Upper lobe of left lung (tissue), 6 donors: ENCODE results near the gene SMARCB1. TPM values are rescaled to one million over a fixed set of nuclear protein-coding genes. Genes with fewer than 3 reads are reported as not detected.

Experiments
- ATAC-seq, 2 donors: fragments of 200-7000 bp; cut with Tn5 transposase; one replicate each; pipeline ENCODE4 v1.9.1; 2022; ENCODE audit warnings: mild to moderate bottlenecking in 2 of 2, moderate library complexity in 2 of 2; ENCODE audit not compliant: low FRiP score in 2 of 2
- DNase-seq, 2 donors: peaks; one replicate each; pipeline ENCODE4 v3.0.0-alpha.2; 2019 to 2020
- H3K27ac ChIP-seq, 4 donors: fragments of 200-600 bp; sonication (generic); one replicate each; pipeline ENCODE4 v1.5.1; 2016 to 2019
- H3K27me3 ChIP-seq, 4 donors: fragments of 200-600 bp; sonication (generic); one replicate each; pipeline ENCODE4 v1.5.1; 2017 to 2019
- H3K36me3 ChIP-seq, 4 donors: fragments of 200-600 bp; sonication (generic); one replicate each; pipeline ENCODE4 v1.5.1; 2016 to 2019
- H3K4me1 ChIP-seq, 4 donors: fragments of 200-600 bp; sonication (generic); one replicate each; pipeline ENCODE4 v1.5.1; 2018 to 2019
- H3K4me3 ChIP-seq, 4 donors: fragments of 200-600 bp; sonication (generic); one replicate each; pipeline ENCODE4 v1.5.1; 2017 to 2019; ENCODE audit warnings: mild to moderate bottlenecking in 2 of 4, moderate library complexity in 1 of 4
- H3K9me3 ChIP-seq, 4 donors: fragments of 200-600 bp; sonication (generic); one replicate each; pipeline ENCODE4 v1.5.1; 2018 to 2019
- CTCF ChIP-seq, 6 experiments: fragments of 450-650 bp in 4 of 6; fragments of 200-600 bp in 2 of 6; sonication (generic) in 2 of 6; IDR thresholded peaks; one replicate each; pipeline ENCODE4 v1.5.1; 2016 to 2019; ENCODE audit warnings: antibody characterized with exemption in 6 of 6
- EP300 ChIP-seq, 4 donors: sonication (generic); formaldehyde crosslinking; IDR thresholded peaks; one replicate each; pipeline ENCODE4 v1.5.1; 2017; ENCODE audit warnings: antibody characterized with exemption in 4 of 4, control low read depth in 2 of 4
- POLR2A ChIP-seq, 4 donors: fragments of 450-650 bp; IDR thresholded peaks; one replicate each; pipeline ENCODE4 v1.5.1; 2016 to 2017; ENCODE audit warnings: antibody characterized with exemption in 4 of 4, mild to moderate bottlenecking in 2 of 4
- POLR2AphosphoS5 ChIP-seq, 2 donors: sonication (generic); formaldehyde crosslinking; IDR thresholded peaks; one replicate each; pipeline ENCODE4 v1.5.1; 2017; ENCODE audit warnings: antibody characterized with exemption in 2 of 2
- WGBS, 2 donors: methylation state at CpG; one replicate each; pipeline ENCODE4 v1.1.5; 2017 to 2018; 5-methylcytosine and 5-hydroxymethylcytosine counted together
- total RNA-seq, 6 donors: library from RNA; depleted of rRNA in 4 of 6; stranded (reverse); fragments of >200 nt in 4 of 6; gene quantifications; one replicate each; pipeline versions ENCODE4 v1.1.0 to v1.2.1, GENCODE V29; 2016 to 2021
- donor health status: DM: no; HTN: no; CAD: no; lungs with moderate emphysema.
- donor health status: DM: no; HTN: yes; CAD: no; lungs with severe emphysema.

SMARCB1 gene
- total RNA-seq, 6 donors from 2014 or later: 42.8 to 72.8 (median 57.1) TPM

- 61 to 79% methylated on average over 5 to 6 of the region's 6 CpGs for WGBS, 2 donors
- ATAC-seq: no peak
- Histone ChIP-seq H3K9me3 (no peaks in the 10 kb centered on the region), H3K27me3 (no peaks in the 10 kb centered on the region), H3K4me1 (peaks cover 31 to 54% (median 37%) of the 10 kb centered on the region in 4 donors), H3K4me3 (no peak overlapping the region), H3K36me3 (no peaks in the 10 kb centered on the region), H3K27ac (no peak overlapping the region)
- DNase-seq: no peak
- no peak for TF ChIP-seq CTCF (IDR thresholded peaks at IDR 0.05)
- no peak for TF ChIP-seq POLR2A (IDR thresholded peaks at IDR 0.05)
- TF ChIP-seq EP300 (IDR thresholded peaks at IDR 0.05): no peak
- no peak for TF ChIP-seq POLR2AphosphoS5 (IDR thresholded peaks at IDR 0.05)
These were observed 17.3 kb upstream of the SMARCB1 start for GRCh38 chr22:23769321-23769965.

DNA sequence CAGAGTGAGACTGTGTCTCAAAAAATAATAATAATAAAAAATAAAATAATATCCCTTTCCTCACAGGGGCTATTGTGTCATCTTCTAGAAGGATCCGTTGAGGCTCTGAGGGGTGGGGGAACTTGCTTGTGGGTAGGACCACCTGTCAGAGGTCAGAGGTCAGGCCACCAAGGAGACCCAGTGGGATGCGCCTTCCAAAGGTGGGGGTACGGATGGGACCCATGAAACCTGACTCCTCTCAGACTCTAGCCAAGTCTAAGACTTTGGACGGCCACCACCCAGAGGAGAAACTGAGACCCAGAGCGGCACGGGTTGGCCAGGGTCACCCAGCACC lies 14.5 kb upstream of the SMARCB1 start:
- Histone ChIP-seq H3K9me3 (no peaks in the 10 kb centered on the region), H3K4me3 (peak overlapping the region in 3 of 4 donors; percentile 48 to 55 (median 55)), H3K27me3 (no peaks in the 10 kb centered on the region), H3K4me1 (peaks cover 24 to 47% (median 34%) of the 10 kb centered on the region in 4 donors), H3K36me3 (no peaks in the 10 kb centered on the region), H3K27ac (no peak overlapping the region)
- DNase-seq: no peak
- 17 to 27% methylated on average over 3 to 5 of the region's 6 CpGs for WGBS, 2 donors
- no peak for ATAC-seq
- TF ChIP-seq EP300 (IDR thresholded peaks at IDR 0.05) (no peak), CTCF (IDR thresholded peaks at IDR 0.05) (no peak), POLR2AphosphoS5 (IDR thresholded peaks at IDR 0.05) (no peak), POLR2A (IDR thresholded peaks at IDR 0.05) (no peak)

- no peaks in the 10 kb centered on the region for H3K36me3 ChIP-seq
- TF ChIP-seq POLR2A (IDR thresholded peaks at IDR 0.05) (no peak), CTCF (IDR thresholded peaks at IDR 0.05) (no peak), POLR2AphosphoS5 (IDR thresholded peaks at IDR 0.05) (no peak), EP300 (IDR thresholded peaks at IDR 0.05) (no peak)
- H3K4me1 ChIP-seq: peaks cover 23 to 43% (median 32%) of the 10 kb centered on the region in 4 donors
- no peaks in the 10 kb centered on the region for H3K9me3 ChIP-seq
- ATAC-seq (peak in 1 of 2 donors; percentile 67), DNase-seq (peak; percentile 54 to 92)
- no peaks in the 10 kb centered on the region for H3K27me3 ChIP-seq
- H3K27ac ChIP-seq: peak within 1 kb of the TSS in 1 of 4 donors; percentile 20
- 7 to 23% methylated on average over 15 to 42 of the region's 79 CpGs for WGBS, 2 donors
- peak within 1 kb of the TSS in 3 of 4 donors; percentile 48 to 55 (median 55) for H3K4me3 ChIP-seq
These were observed 13.9 kb upstream of the SMARCB1 start, which contains the start of gene MMP11 for GRCh38 chr22:23772649-23773473. TSS of gene MMP11 (plus strand) at chr22:23772849. CDS start at chr22:23772871, 22 bp downstream.

DNA sequence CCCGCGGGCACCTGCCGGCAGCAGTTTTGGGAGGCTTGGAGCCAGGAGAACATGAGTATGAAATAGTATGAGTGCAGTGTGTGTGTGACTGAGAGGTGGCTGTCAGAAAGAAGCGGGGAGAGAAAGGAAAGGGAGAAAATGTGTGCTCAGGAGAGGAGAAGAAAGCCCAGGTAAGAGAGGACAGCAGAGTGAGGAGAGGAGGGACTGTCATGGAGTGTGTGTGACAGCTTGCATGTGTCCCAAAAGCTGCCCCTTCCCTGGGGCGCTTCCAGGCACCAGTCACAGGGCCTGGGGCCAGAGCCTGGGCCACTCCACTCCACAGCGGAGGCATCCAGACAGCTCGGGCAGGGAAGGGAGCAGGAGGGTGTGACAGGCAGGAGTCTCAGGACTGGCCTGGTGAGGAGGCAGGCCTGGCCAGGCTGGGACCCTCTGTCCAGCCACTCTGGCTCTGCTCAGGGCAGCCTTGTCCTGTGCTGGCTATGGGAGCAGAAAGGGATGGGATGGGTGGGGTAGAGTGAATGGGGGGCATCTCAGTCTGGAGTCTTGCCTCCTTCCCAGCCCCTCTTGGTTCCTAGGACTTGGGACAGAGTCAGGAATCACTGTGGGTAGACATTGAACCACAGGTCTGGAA lies 13.2 kb upstream of the SMARCB1 start:
- H3K27ac ChIP-seq: no peak overlapping the region
- WGBS, 2 donors: 63 to 67% methylated on average over 5 to 7 of the region's 7 CpGs
- H3K4me3 ChIP-seq: peak overlapping the region in 2 of 4 donors; percentile 55
- H3K36me3 ChIP-seq: no peaks in the 10 kb centered on the region
- DNase-seq (no peak), ATAC-seq (no peak)
- H3K9me3 ChIP-seq: no peaks in the 10 kb centered on the region
- peaks cover 20 to 36% (median 28%) of the 10 kb centered on the region in 4 donors for H3K4me1 ChIP-seq
- H3K27me3 ChIP-seq: no peaks in the 10 kb centered on the region
- TF ChIP-seq POLR2AphosphoS5 (IDR thresholded peaks at IDR 0.05): no peak
- no peak for TF ChIP-seq POLR2A (IDR thresholded peaks at IDR 0.05)
- no peak for TF ChIP-seq EP300 (IDR thresholded peaks at IDR 0.05)
- TF ChIP-seq CTCF (IDR thresholded peaks at IDR 0.05): no peak
